ENCODE results near the gene EIF2B5. TPM values are rescaled to one million over a fixed set of nuclear protein-coding genes. Genes with fewer than 3 reads are reported as not detected.

Gene EIF2B5
- polyA plus RNA-seq, 1 donor (not counting 4 experiments of a cell fraction or from before 2014, with no cell fraction given): 37.9 TPM

- Histone ChIP-seq H3K9me3 (ENCODE audit: control insufficient read depth, low read depth, low read length) (no peaks in the 10 kb centered on the region), H3K36me3 (ENCODE audit: control insufficient read depth in 2 of 2, extremely low read depth in 1 of 2, insufficient read depth in 2 of 2, low read length in 2 of 2) (peaks cover 25 to 37% of the 10 kb centered on the region in 2 experiments), H3K27me3 (ENCODE audit: control insufficient read depth, extremely low read depth, insufficient read depth, low read length) (no peaks in the 10 kb centered on the region), H2AFZ (ENCODE audit: control insufficient read depth, low read length) (no peak overlapping the region), H3K79me2 (ENCODE audit: control insufficient read depth, insufficient read depth, low read length) (peaks cover 19% of the 10 kb centered on the region), H3K4me2 (ENCODE audit: control insufficient read depth, extremely low read depth, insufficient read depth, low read depth, low read length) (no peak overlapping the region), H3K9me1 (ENCODE audit: control insufficient read depth, extremely low read depth, insufficient read depth, low read length) (no peaks in the 10 kb centered on the region), H3K9ac (ENCODE audit: control insufficient read depth, extremely low read depth, insufficient read depth, low read length) (no peak overlapping the region), H3K4me3 (ENCODE audit: control insufficient read depth in 2 of 3, extremely low read depth in 1 of 3, insufficient read depth in 2 of 3, low read depth in 1 of 3, low read length in 3 of 3) (no peak overlapping the region), H4K20me1 (ENCODE audit: control insufficient read depth, extremely low read depth, insufficient read depth, low read length) (no peaks in the 10 kb centered on the region), H3K27ac (ENCODE audit: control insufficient read depth, insufficient read depth, low read length) (no peak overlapping the region), H3K4me1 (ENCODE audit: control insufficient read depth, extremely low read depth, insufficient read depth, low read length) (peaks cover 27% of the 10 kb centered on the region)
- TF ChIP-seq CTCF (optimal IDR thresholded peaks at IDR 0.05 in 1 of 3, IDR thresholded peaks at IDR 0.05 in 1 of 3, conservative IDR thresholded peaks at IDR 0.05 in 1 of 3; ENCODE audit: extremely low read depth in 1 of 3, insufficient read depth in 2 of 3, low read length in 3 of 3) (no peak), EZH2 (IDR thresholded peaks at IDR 0.05; ENCODE audit: low read length) (no peak)
- DNase-seq (ENCODE audit: low read depth, low spot score): no peak
- FAIRE-seq: no peak
- dilution Hi-C loops (cut with MboI; ENCODE audit: extremely low pct_ligation_motif_present, low sequenced_read_pairs): no loop called here
Observed at GRCh38 chr3:184171562-184171961, 36.4 kb downstream of the EIF2B5 start.

GRCh38 chr3:184172681-184173373 is 37.7 kb downstream of the EIF2B5 start:
- Histone ChIP-seq H3K9me1 (ENCODE audit: control insufficient read depth, extremely low read depth, insufficient read depth, low read length) (no peaks in the 10 kb centered on the region), H3K4me1 (ENCODE audit: control insufficient read depth, extremely low read depth, insufficient read depth, low read length) (peaks cover 37% of the 10 kb centered on the region), H3K27ac (ENCODE audit: control insufficient read depth, insufficient read depth, low read length) (no peak overlapping the region), H3K79me2 (ENCODE audit: control insufficient read depth, insufficient read depth, low read length) (peaks cover 31% of the 10 kb centered on the region), H3K4me3 (ENCODE audit: control insufficient read depth in 2 of 3, extremely low read depth in 1 of 3, insufficient read depth in 2 of 3, low read depth in 1 of 3, low read length in 3 of 3) (no peak overlapping the region), H3K36me3 (ENCODE audit: control insufficient read depth in 2 of 2, extremely low read depth in 1 of 2, insufficient read depth in 2 of 2, low read length in 2 of 2) (peaks cover 22 to 34% of the 10 kb centered on the region in 2 experiments), H2AFZ (ENCODE audit: control insufficient read depth, low read length) (no peak overlapping the region), H3K9ac (ENCODE audit: control insufficient read depth, extremely low read depth, insufficient read depth, low read length) (no peak overlapping the region), H3K9me3 (ENCODE audit: control insufficient read depth, low read depth, low read length) (no peaks in the 10 kb centered on the region), H3K27me3 (ENCODE audit: control insufficient read depth, extremely low read depth, insufficient read depth, low read length) (no peaks in the 10 kb centered on the region), H3K4me2 (ENCODE audit: control insufficient read depth, extremely low read depth, insufficient read depth, low read depth, low read length) (no peak overlapping the region), H4K20me1 (ENCODE audit: control insufficient read depth, extremely low read depth, insufficient read depth, low read length) (no peaks in the 10 kb centered on the region)
- TF ChIP-seq CTCF (optimal IDR thresholded peaks at IDR 0.05 in 1 of 3, IDR thresholded peaks at IDR 0.05 in 1 of 3, conservative IDR thresholded peaks at IDR 0.05 in 1 of 3; ENCODE audit: extremely low read depth in 1 of 3, insufficient read depth in 2 of 3, low read length in 3 of 3) (no peak), EZH2 (IDR thresholded peaks at IDR 0.05; ENCODE audit: low read length) (no peak)
- DNase-seq (ENCODE audit: low read depth, low spot score) (no peak), FAIRE-seq (no peak)
- dilution Hi-C loops (cut with MboI; ENCODE audit: extremely low pct_ligation_motif_present, low sequenced_read_pairs): no loop called here
